ENCODE results near the gene ALKBH4. TPM values are rescaled to one million over a fixed set of nuclear protein-coding genes. Genes with fewer than 3 reads are reported as not detected.

Gene ALKBH4
- polyA plus RNA-seq, 1 of the 3 experiments (the other 2 are of a cell fraction): 18.1 TPM

DNA sequence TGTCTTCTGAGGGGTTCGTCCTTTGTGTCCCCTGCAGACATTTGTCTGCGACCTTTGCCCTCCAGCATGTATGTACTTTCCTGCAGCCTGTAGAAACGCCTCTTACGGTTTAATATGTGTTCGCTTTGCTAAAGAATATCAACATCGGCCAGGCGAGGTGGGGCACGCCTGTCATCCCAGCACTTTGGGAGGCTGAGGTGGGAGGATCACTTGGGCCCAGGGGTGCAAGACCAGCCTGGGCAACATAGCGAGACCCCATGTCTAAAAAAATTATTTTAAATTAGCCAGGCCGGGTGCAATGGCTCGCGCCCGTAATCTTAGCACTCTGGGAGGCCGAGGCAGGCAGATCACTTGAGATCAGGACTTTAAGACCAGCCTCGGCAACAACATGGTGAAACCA lies 15.5 kb downstream of the ALKBH4 start:
- TF ChIP-seq SIN3A (IDR thresholded peaks at IDR 0.05; ENCODE audit: borderline replicate concordance, low read depth, low read length): no peak
- no peak for TF ChIP-seq NRF1 (IDR thresholded peaks at IDR 0.05; ENCODE audit: low read depth, low read length)
- no peak for TF ChIP-seq TEAD4 (IDR thresholded peaks at IDR 0.05; ENCODE audit: borderline replicate concordance, insufficient read depth)
- TF ChIP-seq EP300 (IDR thresholded peaks at IDR 0.05; ENCODE audit: borderline replicate concordance in 1 of 2, low read depth in 1 of 2, low read length in 1 of 2): no peak
- no peaks in the 10 kb centered on the region for H3K9me3 ChIP-seq
- H3K36me3 ChIP-seq (replicated peaks in 1 of 2; ENCODE audit: control insufficient read depth in 1 of 2, insufficient read depth in 2 of 2, low read length in 1 of 2): peaks cover 20 to 33% of the 10 kb centered on the region in 2 experiments
- H4K20me1 ChIP-seq (ENCODE audit: insufficient read depth): no peaks in the 10 kb centered on the region
- H3F3A ChIP-seq (replicated peaks; ENCODE audit: insufficient read depth): peaks cover 10% of the 10 kb centered on the region
- no peak overlapping the region for H3K9ac ChIP-seq
- ChIA-PET POLR2A (interaction anchor here (0.7 kb wide), 1 partner anchor 15 kb away, joined by 9 read pairs; no protein-coding TSS in a partner anchor), CTCF (interaction anchor here (2.3 to 5.5 kb wide), 4 partner anchors 9 to 45 kb away, joined by 11 to 40 read pairs (median 31); no protein-coding TSS in a partner anchor)
- H3K4me1 ChIP-seq (ENCODE audit: control insufficient read depth in 1 of 2, insufficient read depth in 2 of 2, low read depth in 1 of 2, low read length in 1 of 2): peaks cover 0 to 10% of the 10 kb centered on the region in 2 experiments; a peak in 1 of 4 replicates
- no peak overlapping the region for H3K4me3 ChIP-seq (ENCODE audit: low read depth in 2 of 2, low read length in 1 of 2)
- H3K27ac ChIP-seq (ENCODE audit: low read depth in 2 of 2, low read length in 1 of 2): no peak overlapping the region
- H3K4me2 ChIP-seq: no peak overlapping the region
- H2AFZ ChIP-seq (ENCODE audit: low read depth): no peak overlapping the region
- 95% methylated on average over 15 of the region's 15 CpGs for WGBS (ENCODE audit: low lambda C conversion rate)
- H3K79me2 ChIP-seq (ENCODE audit: insufficient read depth): no peaks in the 10 kb centered on the region; the same call in 1 of the 2 replicates
- no peak for DNase-seq
- no peaks in the 10 kb centered on the region for H3K9me2 ChIP-seq
- H3K27me3 ChIP-seq (ENCODE audit: insufficient read depth): no peaks in the 10 kb centered on the region

DNA sequence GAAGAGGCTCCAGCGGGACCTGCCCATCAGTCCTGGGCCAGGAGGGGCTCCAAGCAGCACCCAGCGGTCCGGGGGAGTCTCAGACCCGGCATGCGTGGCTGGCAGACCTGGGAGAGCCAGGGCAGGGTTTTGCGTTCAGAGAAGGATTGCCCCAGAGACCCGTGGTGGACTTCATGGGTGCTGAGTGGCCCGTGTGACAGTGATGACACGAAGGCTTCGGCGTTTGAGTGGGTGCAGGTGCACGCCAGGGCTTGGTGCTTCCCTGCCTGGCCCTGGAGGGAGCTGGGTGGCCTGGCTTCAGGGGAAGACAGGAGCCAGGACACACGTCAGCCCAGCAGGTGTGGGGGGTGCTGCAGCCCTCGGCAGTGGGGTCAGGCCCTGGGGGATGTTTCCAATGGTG lies 17.4 kb downstream of the ALKBH4 start:
- H3K4me3 ChIP-seq (ENCODE audit: low read depth in 2 of 2, low read length in 1 of 2): no peak overlapping the region
- peaks cover 10% of the 10 kb centered on the region for H3F3A ChIP-seq (replicated peaks; ENCODE audit: insufficient read depth)
- H3K27ac ChIP-seq (ENCODE audit: low read depth in 2 of 2, low read length in 1 of 2): no peak overlapping the region
- POLR2A ChIA-PET: no interaction called here
- CTCF ChIA-PET: interaction anchor here (0.9 to 1.0 kb wide), 2 partner anchors 9 to 35 kb away, joined by 3 read pairs; no protein-coding TSS in a partner anchor
- 91% methylated on average over 11 of the region's 14 CpGs for WGBS (ENCODE audit: low lambda C conversion rate)
- no peaks in the 10 kb centered on the region for H3K9me2 ChIP-seq
- H3K4me2 ChIP-seq: no peak overlapping the region
- no peak for TF ChIP-seq ELF1 (IDR thresholded peaks at IDR 0.05)
- no peak for TF ChIP-seq JUND (IDR thresholded peaks at IDR 0.05)
- TF ChIP-seq, protein P1, sequence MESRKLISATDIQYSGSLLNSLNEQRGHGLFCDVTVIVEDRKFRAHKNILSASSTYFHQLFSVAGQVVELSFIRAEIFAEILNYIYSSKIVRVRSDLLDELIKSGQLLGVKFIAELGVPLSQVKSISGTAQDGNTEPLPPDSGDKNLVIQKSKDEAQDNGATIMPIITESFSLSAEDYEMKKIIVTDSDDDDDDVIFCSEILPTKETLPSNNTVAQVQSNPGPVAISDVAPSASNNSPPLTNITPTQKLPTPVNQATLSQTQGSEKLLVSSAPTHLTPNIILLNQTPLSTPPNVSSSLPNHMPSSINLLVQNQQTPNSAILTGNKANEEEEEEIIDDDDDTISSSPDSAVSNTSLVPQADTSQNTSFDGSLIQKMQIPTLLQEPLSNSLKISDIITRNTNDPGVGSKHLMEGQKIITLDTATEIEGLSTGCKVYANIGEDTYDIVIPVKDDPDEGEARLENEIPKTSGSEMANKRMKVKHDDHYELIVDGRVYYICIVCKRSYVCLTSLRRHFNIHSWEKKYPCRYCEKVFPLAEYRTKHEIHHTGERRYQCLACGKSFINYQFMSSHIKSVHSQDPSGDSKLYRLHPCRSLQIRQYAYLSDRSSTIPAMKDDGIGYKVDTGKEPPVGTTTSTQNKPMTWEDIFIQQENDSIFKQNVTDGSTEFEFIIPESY (IDR thresholded peaks at IDR 0.05; ENCODE audit: borderline replicate concordance, low read depth): no peak
- TF ChIP-seq, protein P2, sequence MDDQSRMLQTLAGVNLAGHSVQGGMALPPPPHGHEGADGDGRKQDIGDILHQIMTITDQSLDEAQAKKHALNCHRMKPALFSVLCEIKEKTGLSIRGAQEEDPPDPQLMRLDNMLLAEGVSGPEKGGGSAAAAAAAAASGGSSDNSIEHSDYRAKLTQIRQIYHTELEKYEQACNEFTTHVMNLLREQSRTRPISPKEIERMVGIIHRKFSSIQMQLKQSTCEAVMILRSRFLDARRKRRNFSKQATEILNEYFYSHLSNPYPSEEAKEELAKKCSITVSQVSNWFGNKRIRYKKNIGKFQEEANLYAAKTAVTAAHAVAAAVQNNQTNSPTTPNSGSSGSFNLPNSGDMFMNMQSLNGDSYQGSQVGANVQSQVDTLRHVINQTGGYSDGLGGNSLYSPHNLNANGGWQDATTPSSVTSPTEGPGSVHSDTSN (IDR thresholded peaks at IDR 0.05): no peak
- TF ChIP-seq MEF2A (IDR thresholded peaks at IDR 0.05; ENCODE audit: borderline replicate concordance, low read depth): no peak
- no peaks in the 10 kb centered on the region for H4K20me1 ChIP-seq (ENCODE audit: insufficient read depth)
- H3K36me3 ChIP-seq (replicated peaks in 1 of 2; ENCODE audit: control insufficient read depth in 1 of 2, insufficient read depth in 2 of 2, low read length in 1 of 2): peaks cover 20 to 37% of the 10 kb centered on the region in 2 experiments
- no peaks in the 10 kb centered on the region; the same call in 1 of the 2 replicates for H3K79me2 ChIP-seq (ENCODE audit: insufficient read depth)
- DNase-seq: no peak
- H3K27me3 ChIP-seq (ENCODE audit: insufficient read depth): no peaks in the 10 kb centered on the region
- H3K9ac ChIP-seq: no peak overlapping the region
- no peak overlapping the region for H2AFZ ChIP-seq (ENCODE audit: low read depth)
- peaks cover 0 to 10% of the 10 kb centered on the region in 2 experiments; a peak in 1 of 4 replicates for H3K4me1 ChIP-seq (ENCODE audit: control insufficient read depth in 1 of 2, insufficient read depth in 2 of 2, low read depth in 1 of 2, low read length in 1 of 2)
- H3K9me3 ChIP-seq: no peaks in the 10 kb centered on the region

Measured in SK-N-SH (cell line).